NCI-H2081 treated with DMSO at 0.1 percent for 48 hours (cell line): ENCODE data around the gene USP12.

ENCODE experiments used
- DNase-seq: peaks from one replicate; lab custom pipeline; 2025; lab: John Stamatoyannopoulos, UW

USP12 gene

DNA sequence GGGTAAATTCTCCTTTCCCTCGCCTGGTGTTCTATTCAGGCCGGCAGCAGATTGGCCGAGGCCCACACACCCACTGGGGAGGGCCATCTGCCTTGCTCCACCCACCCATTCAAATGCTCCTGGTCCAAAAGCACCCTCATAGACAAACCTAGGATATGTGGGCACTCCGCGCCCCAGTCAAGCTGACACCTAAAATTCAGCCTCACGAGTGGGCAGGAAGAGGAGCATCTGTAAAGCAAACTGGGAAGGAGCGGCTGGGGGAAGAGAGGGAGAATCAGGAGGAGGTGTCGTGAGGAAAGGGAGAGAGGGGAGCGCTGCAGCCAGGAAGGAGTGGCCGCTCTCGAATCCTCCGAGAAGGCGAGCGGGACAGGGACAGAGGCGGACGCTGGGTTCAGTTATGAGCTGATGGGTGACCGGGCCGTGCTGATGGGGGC, 136.9 kb downstream of the USP12 start:
- DNase-seq: no peak

DNA sequence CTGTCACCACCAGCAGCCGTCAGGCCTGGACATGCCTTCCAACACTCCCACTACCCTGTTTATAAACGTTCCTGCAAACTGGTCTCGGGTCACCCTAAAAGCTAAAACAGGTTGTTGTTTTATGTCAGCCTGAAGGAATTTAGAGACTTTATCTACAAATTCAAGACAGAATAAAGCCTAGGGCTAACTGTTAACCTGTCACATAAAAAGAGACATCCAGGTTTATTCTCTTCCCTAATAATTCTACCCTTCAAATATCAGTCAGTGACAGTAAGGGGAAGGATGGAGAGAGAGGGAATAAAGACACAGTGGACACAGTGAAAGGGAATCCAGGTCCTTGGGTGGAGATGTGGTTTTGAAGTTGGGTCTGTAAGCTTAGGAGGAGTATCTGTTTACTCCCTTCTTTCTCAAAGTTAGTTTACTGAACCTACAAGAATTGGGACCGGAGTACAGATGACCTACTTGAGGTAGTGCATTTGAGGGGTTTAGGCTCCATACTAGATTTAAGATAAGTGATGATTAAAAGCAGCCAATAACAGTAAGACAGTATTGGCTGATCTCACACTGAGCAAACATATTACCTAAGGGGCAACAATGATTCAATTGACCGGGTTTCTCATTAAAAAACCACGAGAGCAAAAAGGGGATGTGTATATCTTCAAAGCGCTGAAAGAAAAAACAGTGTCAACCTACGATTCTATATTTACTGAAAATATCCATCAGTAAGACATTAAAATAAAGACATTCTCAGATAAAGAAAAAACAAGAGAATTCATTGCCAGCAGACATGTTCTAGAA, 142.7 kb downstream of the USP12 start:
- DNase-seq: no peak

- DNase-seq: no peak
Observed at GRCh38 chr13:27027086-27027667, 144.4 kb downstream of the USP12 start.

DNA sequence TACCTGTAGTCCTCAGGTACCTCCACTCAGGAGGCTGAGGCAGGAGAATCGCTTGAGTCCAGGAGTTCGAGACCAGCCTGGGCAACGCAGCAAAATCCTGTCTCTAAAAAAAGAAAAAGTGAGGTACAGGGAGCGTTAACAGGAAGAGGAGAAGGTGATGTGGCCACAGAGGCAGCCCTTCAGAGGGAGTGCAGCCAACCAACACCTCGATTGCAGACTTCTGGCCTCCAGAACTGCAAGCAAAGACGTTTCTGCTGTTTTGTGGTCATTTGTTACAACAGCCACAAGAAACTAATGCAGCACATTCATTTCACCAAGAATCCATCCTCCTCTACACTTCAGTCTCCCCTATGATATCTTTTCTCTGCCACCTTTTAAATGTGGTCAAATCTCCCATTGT, 145.2 kb downstream of the USP12 start:
- DNase-seq: no peak

- DNase-seq: no peak
Observed at GRCh38 chr13:27024776-27025492, 146.7 kb downstream of the USP12 start.

DNA sequence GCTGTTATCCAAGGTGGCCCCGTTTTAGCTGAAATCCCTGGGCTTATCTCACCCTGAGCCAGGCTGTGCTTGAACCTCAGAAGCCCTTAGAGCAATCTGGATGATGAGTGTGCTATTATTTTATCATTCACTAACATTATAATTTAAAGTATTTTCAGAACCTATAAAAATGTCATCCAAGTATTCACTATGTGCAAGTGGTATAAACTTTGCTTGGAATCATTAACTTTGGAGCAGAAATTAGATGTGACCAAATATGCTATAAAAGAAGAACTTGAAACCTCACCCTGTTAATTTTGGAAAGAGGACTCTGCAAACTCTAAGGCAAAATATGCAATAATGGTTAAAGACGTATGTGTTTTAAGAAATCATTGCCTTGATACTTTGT, 147.5 kb downstream of the USP12 start:
- no peak for DNase-seq

- no peak for DNase-seq
Observed at GRCh38 chr13:27023385-27024073, 148.1 kb downstream of the USP12 start.

DNA sequence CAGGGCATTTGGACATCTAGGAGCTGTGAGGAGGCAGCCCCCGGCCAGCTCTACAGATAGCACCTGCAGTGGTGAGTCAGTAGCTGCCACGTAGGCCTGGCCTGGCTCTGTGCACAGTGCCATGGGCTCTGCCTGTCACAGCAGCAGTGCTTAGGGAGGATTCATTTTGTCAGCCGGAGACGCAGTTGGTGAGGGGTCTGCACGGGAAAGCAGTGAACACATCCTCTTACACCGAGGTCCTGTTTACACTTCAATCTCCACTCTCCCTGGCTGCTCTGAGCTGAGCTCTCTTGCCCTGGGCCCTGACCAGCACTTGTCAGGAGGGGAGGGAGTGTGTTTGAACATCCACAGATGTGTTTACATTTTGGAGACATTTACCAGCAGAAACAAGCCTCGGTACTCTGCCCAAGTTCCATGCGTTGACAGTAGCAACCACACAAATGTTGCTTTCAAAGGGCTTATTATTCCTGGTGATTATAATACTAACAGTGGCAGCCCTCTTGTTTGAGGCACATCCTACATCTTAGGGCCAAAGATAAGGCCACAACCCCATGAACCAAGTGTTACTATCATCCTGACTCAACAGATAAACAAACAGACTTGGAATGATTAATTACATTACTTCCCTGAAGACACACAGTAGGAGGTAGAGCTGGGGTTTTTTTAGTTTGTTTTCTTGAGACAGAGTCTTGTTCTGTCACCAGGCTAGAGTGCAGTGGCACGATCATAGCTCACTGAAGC, 148.9 kb downstream of the USP12 start:
- peak; percentile 9 for DNase-seq

DNA sequence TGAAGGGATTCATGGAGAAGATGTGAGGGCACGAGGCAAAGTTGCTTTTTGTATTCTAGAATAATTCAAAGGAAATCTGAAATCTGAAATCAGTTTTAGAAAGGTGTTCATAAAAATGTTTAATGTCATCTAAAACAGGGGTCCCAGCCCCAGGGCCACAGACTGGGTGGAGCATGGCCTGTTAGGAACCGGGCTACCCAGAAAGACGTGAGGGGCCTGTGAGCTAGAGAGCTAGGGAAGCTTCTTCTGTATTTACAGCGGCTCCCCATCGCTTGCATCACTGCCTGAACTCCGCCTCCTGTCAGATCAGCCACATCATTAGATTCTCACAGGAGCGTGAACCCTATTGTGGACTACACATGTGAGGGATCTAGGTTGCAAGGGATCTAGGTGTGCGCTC, 151.2 kb downstream of the USP12 start:
- no peak for DNase-seq

GRCh38 chr13:27018882-27019281, 152.7 kb downstream of the USP12 start:
- no peak for DNase-seq

GRCh38 chr13:27018344-27018861, 153.2 kb downstream of the USP12 start:
- DNase-seq: no peak

GRCh38 chr13:27016875-27017274, 154.7 kb downstream of the USP12 start:
- DNase-seq: no peak
